ENCODE measurements around the gene ACAD8.
A peak's percentile ranks its signal among the peaks of the same experiment; 100 is the strongest.

The ACAD8 gene

GRCh38 chr11:134292661-134293060, 39.3 kb downstream of the ACAD8 start:
- DNase-seq: no peak

DNA sequence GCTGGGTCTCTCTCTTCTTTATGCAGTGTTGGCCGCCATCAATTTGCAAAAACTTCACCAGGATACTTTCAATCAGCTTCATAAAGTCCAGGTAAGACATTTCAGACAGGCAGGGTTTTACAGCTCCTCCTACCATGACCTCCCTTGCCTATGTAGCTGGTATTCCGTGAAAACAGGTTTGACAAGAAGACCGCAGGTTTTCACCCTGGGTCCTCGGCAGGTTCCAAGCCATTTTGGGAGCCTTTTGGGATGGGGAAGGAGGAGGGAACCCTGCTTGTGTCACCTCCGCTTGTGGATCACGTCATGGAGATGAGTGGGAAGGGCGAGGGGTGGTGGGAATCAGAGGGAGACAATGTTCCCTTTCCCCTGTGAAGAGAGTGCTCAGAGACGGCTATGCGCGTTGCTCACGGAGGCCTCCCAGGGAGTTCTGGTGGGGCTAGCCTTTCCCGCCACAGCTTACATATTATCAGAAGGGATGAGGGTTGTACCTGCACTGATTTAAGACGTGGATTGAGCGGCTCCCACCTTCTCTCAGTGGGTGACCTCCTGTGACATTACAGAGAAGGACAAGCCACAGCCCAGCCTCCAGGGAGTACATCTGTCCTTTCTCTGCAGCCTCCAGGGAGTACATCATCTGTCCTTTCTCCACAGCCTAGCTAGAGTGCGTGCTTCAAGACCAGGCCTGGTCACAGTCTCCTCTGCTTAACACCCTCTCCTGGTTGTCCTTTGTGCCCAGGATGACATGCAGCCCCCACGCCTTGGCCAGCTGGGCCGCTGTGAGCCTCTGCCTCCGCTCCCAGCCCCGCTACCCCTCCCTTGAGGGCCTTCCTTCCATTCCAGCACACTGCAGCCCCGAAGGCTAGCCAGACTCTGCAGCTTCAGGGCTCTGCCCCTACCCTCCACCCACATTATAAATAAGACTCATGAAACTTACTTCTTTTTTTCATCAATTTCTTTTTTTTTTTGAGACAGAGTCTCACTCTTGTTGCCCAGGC, 40.0 kb downstream of the ACAD8 start:
- no peak for DNase-seq

- DNase-seq: peak in 1 of 5 experiments; percentile 69
These were observed 41.3 kb downstream of the ACAD8 start for GRCh38 chr11:134294664-134295063.

DNA sequence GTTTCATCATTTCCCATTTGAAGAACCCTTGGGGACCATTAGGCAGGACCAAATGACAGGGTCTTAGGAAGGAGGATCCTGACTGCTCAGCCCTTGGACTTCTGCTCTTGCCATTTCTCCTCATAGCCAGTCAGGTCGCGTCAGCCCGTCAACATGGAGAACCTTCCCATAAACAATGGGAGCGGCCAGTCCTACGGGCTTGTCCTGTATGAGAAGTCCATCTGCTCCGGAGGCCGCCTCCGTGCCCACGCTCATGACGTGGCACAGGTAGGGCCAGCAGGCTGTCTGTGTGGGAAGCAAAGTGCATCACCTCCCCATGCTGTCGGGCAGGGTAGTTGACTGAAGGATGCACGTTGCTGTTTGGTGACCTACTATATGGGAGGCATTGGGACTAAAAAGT, 58.9 kb downstream of the ACAD8 start:
- no peak for DNase-seq

GRCh38 chr11:134312807-134313206, 59.4 kb downstream of the ACAD8 start:
- no peak for DNase-seq

- no peak for DNase-seq
These were observed 60.0 kb downstream of the ACAD8 start for GRCh38 chr11:134313379-134313778.

GRCh38 chr11:134313821-134314607, 60.6 kb downstream of the ACAD8 start:
- DNase-seq: no peak
